ENCODE data around the gene TGM6.

- TF ChIP-seq POLR2AphosphoS5 (IDR thresholded peaks at IDR 0.05), result no peak
- TF ChIP-seq POLR2A (IDR thresholded peaks at IDR 0.05), result no peak
- no peak for TF ChIP-seq CTCF (IDR thresholded peaks at IDR 0.05 in 8 of 11, conservative IDR thresholded peaks at IDR 0.05 in 3 of 11)
Measured at GRCh38 chr20:2467412-2467811, 86.7 kb downstream of the TGM6 start.

All from spleen (tissue), 7 donors.